Activated naive CD8-positive, alpha-beta T cell (primary cell): ENCODE measurements around the gene TRABD2B.

Experiments
- H3K27ac Mint-ChIP-seq: one replicate; pipeline ENCODE4 v1.8.0; 2021; ENCODE audit warnings: mixed read lengths
- H3K27me3 Mint-ChIP-seq: one replicate; pipeline ENCODE4 v1.8.0; 2021; ENCODE audit warnings: mixed read lengths
- H3K36me3 Mint-ChIP-seq: one replicate; pipeline ENCODE4 v1.8.0; 2021; ENCODE audit warnings: mixed read lengths
- H3K4me1 Mint-ChIP-seq: one replicate; pipeline ENCODE4 v1.8.0; 2021; ENCODE audit warnings: low read depth, mixed read lengths
- H3K4me3 Mint-ChIP-seq: one replicate; pipeline ENCODE4 v1.8.0; 2021; ENCODE audit warnings: mild to moderate bottlenecking, mixed read lengths
- H3K9me3 Mint-ChIP-seq: one replicate; pipeline ENCODE4 v1.8.0; 2021; ENCODE audit warnings: low read depth, mixed read lengths

Gene TRABD2B

DNA sequence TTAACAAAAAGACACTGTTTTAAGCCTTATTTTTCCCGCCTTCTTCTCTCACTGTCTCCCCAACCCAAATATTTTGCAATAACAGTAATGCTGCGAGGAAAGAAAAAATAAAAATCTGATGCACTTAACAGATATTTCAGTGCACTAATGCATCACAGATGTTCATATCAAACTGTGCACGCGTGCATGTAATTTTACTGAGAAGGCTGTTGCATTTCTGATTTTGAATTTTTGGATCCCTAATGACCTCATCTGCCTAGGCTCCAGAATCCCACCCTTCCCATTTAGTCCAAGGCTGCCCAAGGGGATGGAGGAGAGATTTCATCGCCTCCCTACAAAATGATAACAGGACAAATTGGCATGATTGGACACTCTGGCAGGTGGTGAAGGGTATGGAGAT, 5.5 kb downstream of the TRABD2B start:
- H3K4me1 Mint-ChIP-seq = peaks cover 8% of the 10 kb centered on the region
- no peak overlapping the region for H3K4me3 Mint-ChIP-seq
- H3K27ac Mint-ChIP-seq = no peak overlapping the region
- H3K9me3 Mint-ChIP-seq = no peaks in the 10 kb centered on the region
- no peaks in the 10 kb centered on the region for H3K36me3 Mint-ChIP-seq
- peaks cover 23% of the 10 kb centered on the region for H3K27me3 Mint-ChIP-seq

- Mint-ChIP-seq H3K9me3 (no peaks in the 10 kb centered on the region), H3K36me3 (no peaks in the 10 kb centered on the region), H3K27ac (no peak overlapping the region), H3K4me3 (no peak overlapping the region), H3K4me1 (peaks cover 6% of the 10 kb centered on the region), H3K27me3 (peaks cover 26% of the 10 kb centered on the region)
Measured at GRCh38 chr1:47991187-47991586, 6.0 kb downstream of the TRABD2B start.

- no peak overlapping the region for H3K4me3 Mint-ChIP-seq
- no peaks in the 10 kb centered on the region for H3K4me1 Mint-ChIP-seq
- peaks cover 19% of the 10 kb centered on the region for H3K27me3 Mint-ChIP-seq
- no peaks in the 10 kb centered on the region for H3K9me3 Mint-ChIP-seq
- H3K27ac Mint-ChIP-seq = no peak overlapping the region
- no peaks in the 10 kb centered on the region for H3K36me3 Mint-ChIP-seq
Measured at GRCh38 chr1:47990286-47990685, 6.9 kb downstream of the TRABD2B start.

DNA sequence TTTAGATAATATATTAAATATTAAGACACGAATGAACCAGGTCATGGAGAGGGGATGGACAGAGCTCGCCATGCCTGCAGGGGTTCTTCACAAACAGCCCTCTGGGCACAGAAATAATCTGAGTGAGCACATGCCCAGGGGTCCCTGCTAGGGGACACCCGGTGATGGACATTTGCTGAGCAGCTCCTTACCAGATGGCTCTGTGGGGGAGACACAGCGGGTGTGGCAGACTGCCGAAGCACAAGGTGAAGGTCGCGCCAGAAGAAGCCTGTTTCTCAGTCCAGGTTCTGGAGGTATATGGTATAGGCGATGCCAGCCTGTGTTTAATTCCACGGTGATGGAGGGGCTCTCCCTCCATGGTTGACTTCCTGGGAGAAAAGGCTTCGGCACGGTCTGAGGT, 9.6 kb downstream of the TRABD2B start:
- H3K4me1 Mint-ChIP-seq = peaks cover 3% of the 10 kb centered on the region
- H3K27ac Mint-ChIP-seq = no peak overlapping the region
- H3K27me3 Mint-ChIP-seq = peaks cover 26% of the 10 kb centered on the region
- no peak overlapping the region for H3K4me3 Mint-ChIP-seq
- no peaks in the 10 kb centered on the region for H3K36me3 Mint-ChIP-seq
- no peaks in the 10 kb centered on the region for H3K9me3 Mint-ChIP-seq

DNA sequence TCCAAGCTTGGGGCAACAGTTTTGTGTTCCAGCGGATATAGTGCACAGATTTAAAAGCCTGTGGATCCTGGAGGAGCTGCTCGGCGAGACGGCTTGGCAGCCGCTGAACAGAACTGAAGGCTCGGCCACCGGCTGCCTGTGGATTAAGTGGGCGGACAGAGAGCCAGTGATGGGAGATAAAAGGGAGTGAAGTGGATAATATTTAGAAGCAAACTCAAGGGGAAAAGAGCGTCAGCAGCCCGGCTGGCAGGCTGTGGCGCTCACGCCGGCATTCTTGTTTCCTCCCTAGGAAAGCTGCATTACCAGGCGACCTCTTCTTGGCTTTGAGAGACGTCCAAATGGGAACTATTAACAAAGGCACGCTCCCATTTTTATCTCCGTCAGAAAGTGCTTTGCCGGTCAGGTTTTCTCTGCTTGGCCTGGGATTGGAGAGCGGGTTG, 10.4 kb downstream of the TRABD2B start:
- Mint-ChIP-seq H3K27ac (no peak overlapping the region), H3K36me3 (no peaks in the 10 kb centered on the region), H3K4me1 (peaks cover 3% of the 10 kb centered on the region), H3K9me3 (no peaks in the 10 kb centered on the region), H3K4me3 (no peak overlapping the region), H3K27me3 (peaks cover 26% of the 10 kb centered on the region)

GRCh38 chr1:47985018-47985417, 12.2 kb downstream of the TRABD2B start:
- H3K4me3 Mint-ChIP-seq = no peak overlapping the region
- H3K27ac Mint-ChIP-seq = no peak overlapping the region
- H3K9me3 Mint-ChIP-seq = no peaks in the 10 kb centered on the region
- peaks cover 23% of the 10 kb centered on the region for H3K27me3 Mint-ChIP-seq
- H3K36me3 Mint-ChIP-seq = no peaks in the 10 kb centered on the region
- H3K4me1 Mint-ChIP-seq = peaks cover 3% of the 10 kb centered on the region

DNA sequence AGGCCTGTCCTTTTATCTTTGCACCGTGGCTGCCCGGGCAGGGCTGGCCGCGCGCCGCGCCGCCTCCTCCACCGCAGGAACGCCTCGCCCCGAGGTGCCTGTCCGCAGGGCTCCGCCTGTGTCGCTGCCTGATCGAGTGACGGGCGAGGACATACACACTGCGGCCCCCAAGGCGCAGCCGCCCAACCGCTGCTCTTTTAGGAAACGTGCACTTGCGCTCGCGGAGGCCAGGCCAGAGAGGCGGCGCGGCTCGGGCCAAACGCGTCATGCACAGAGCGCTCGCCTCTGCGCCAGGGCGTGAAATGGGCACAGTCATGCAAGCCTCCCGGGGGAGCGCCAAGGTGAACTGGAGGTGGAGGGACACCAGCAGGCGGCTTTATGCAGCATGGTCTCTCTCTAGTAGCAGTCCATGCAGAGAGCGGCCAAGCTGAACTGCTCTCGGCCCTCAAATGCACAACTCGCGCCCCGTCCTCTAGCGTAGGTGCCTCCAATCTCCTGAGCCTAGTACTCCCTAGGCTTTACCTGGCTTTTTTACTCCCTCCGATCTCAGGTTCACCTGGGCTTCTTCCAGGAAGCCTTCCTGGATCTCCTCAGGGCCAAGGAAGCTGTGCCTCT, 12.9 kb downstream of the TRABD2B start:
- H3K9me3 Mint-ChIP-seq = no peaks in the 10 kb centered on the region
- H3K4me1 Mint-ChIP-seq = peaks cover 3% of the 10 kb centered on the region
- no peak overlapping the region for H3K27ac Mint-ChIP-seq
- H3K27me3 Mint-ChIP-seq = peaks cover 23% of the 10 kb centered on the region
- no peak overlapping the region for H3K4me3 Mint-ChIP-seq
- H3K36me3 Mint-ChIP-seq = no peaks in the 10 kb centered on the region

DNA sequence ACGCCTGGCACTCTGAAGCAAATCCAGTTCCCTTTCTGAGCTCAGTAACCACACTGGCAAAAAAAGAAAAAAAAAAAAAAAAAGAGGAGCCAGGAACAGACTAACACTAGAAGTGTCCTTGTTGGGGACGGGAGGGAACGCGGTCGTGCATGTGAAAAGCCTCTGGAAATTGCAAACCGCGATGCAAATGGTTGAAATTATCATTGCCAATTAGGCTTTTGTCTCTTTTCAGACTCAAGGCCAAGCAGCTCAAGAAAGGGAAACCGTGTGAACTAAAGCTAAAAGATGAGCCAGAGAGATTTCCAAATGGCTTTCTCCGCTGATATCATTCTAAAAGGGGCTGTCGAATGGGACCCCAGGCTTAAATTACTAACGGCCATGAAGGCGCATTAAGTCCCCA, 13.5 kb downstream of the TRABD2B start:
- Mint-ChIP-seq H3K27me3 (peaks cover 23% of the 10 kb centered on the region), H3K36me3 (no peaks in the 10 kb centered on the region), H3K4me3 (no peak overlapping the region), H3K27ac (no peak overlapping the region), H3K4me1 (peaks cover 3% of the 10 kb centered on the region), H3K9me3 (no peaks in the 10 kb centered on the region)

GRCh38 chr1:47981667-47982350, 15.4 kb downstream of the TRABD2B start:
- peaks cover 19% of the 10 kb centered on the region for H3K27me3 Mint-ChIP-seq
- H3K4me1 Mint-ChIP-seq = peaks cover 3% of the 10 kb centered on the region
- no peak overlapping the region for H3K27ac Mint-ChIP-seq
- no peak overlapping the region for H3K4me3 Mint-ChIP-seq
- no peaks in the 10 kb centered on the region for H3K36me3 Mint-ChIP-seq
- no peaks in the 10 kb centered on the region for H3K9me3 Mint-ChIP-seq

- Mint-ChIP-seq H3K27ac (no peak overlapping the region), H3K4me3 (no peak overlapping the region), H3K27me3 (peaks cover 15% of the 10 kb centered on the region), H3K4me1 (peaks cover 3% of the 10 kb centered on the region), H3K36me3 (no peaks in the 10 kb centered on the region), H3K9me3 (no peaks in the 10 kb centered on the region)
Measured at GRCh38 chr1:47980501-47980900, 16.7 kb downstream of the TRABD2B start.

DNA sequence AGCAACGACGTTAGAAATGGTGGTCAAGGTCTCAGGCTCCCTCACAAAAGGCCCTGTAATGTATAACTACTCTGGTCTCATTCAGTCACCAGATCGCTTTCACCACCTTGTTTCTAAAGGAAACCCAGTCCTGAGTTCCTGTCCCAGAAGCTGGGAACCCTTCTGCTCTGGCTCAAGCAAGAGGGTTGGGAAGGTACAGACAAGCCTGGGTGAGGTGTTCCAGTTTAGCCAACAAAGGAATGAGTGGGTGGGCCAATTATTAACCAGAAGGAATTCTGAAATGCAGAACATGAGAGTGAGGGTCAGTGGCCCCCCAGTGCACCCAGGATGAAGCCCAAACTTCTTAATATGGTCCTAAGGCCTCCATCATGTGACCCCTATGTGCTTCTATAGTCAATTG, 17.5 kb downstream of the TRABD2B start:
- Mint-ChIP-seq H3K4me1 (peaks cover 2% of the 10 kb centered on the region), H3K9me3 (no peaks in the 10 kb centered on the region), H3K27me3 (peaks cover 13% of the 10 kb centered on the region), H3K4me3 (no peak overlapping the region), H3K36me3 (no peaks in the 10 kb centered on the region), H3K27ac (no peak overlapping the region)

GRCh38 chr1:47978486-47978885, 18.7 kb downstream of the TRABD2B start:
- Mint-ChIP-seq H3K4me1 (no peaks in the 10 kb centered on the region), H3K36me3 (no peaks in the 10 kb centered on the region), H3K9me3 (no peaks in the 10 kb centered on the region), H3K4me3 (no peak overlapping the region), H3K27ac (no peak overlapping the region), H3K27me3 (peaks cover 6% of the 10 kb centered on the region)

DNA sequence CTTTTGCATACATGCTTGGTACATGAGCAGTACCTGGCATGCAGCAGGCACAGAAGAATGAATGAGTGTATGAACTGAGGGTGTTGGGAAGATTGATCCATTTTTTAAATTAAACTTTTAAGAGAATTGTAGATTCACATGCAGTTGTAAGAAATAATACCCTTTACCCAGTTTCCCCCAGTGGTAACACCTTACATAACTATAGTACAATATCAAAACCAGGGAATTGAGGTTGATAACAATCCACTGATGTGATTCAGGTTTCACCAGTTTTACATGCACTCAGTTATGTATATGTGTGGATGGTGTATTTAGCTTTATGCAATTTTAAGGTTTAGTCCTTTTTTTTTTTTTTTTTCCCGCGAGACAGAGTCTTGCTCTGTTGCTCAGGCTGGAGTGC, 20.5 kb downstream of the TRABD2B start:
- Mint-ChIP-seq H3K4me3 (no peak overlapping the region), H3K27ac (no peak overlapping the region), H3K9me3 (no peaks in the 10 kb centered on the region), H3K27me3 (peaks cover 1% of the 10 kb centered on the region), H3K36me3 (no peaks in the 10 kb centered on the region), H3K4me1 (no peaks in the 10 kb centered on the region)

- Mint-ChIP-seq H3K4me1 (no peaks in the 10 kb centered on the region), H3K36me3 (no peaks in the 10 kb centered on the region), H3K27ac (no peak overlapping the region), H3K9me3 (no peaks in the 10 kb centered on the region), H3K4me3 (no peak overlapping the region), H3K27me3 (peaks cover 1% of the 10 kb centered on the region)
Measured at GRCh38 chr1:47976267-47976666, 20.9 kb downstream of the TRABD2B start.

DNA sequence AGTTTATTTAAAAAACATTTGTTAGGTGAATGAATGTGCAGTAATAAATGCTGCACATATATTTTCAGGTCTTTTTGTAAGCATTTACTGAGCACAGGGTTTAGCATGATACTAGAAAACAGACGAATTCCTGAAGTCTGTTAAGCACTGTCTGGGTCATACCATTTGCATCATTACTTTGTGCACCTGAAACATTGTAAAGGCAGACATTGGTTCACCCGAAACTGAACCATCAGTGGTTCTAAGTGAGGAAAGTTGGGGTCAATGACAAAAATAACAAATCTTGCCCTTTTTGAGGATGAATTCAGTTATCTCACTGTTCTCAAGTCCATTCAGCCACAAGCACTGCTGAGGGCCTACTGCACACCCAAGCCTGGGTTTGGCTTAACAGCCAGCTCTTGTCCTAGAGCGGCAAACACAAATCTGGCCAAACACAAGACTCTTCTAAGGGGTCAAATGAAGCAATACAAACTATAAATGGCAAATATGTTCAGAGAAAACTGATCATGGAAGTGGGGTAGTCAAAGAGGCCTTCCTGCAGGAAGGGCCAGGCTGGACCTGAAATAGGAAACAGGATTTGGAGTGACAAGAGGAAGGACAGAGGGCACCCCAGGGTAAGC, 21.8 kb downstream of the TRABD2B start:
- Mint-ChIP-seq H3K9me3 (no peaks in the 10 kb centered on the region), H3K4me1 (no peaks in the 10 kb centered on the region), H3K27me3 (no peaks in the 10 kb centered on the region), H3K27ac (no peak overlapping the region), H3K4me3 (no peak overlapping the region), H3K36me3 (no peaks in the 10 kb centered on the region)
